NCI-H1048 (cell line): Measurements from ENCODE around the gene TPM1.
"Not testable (repeated sequence)": the region's sequence is repeated elsewhere in the genome, so short reads cannot be mapped to it uniquely, and the experiment has no call there.

ENCODE experiments used
- DNase-seq: peaks from one replicate; lab custom pipeline; 2025; lab: John Stamatoyannopoulos, UW

The TPM1 gene

DNA sequence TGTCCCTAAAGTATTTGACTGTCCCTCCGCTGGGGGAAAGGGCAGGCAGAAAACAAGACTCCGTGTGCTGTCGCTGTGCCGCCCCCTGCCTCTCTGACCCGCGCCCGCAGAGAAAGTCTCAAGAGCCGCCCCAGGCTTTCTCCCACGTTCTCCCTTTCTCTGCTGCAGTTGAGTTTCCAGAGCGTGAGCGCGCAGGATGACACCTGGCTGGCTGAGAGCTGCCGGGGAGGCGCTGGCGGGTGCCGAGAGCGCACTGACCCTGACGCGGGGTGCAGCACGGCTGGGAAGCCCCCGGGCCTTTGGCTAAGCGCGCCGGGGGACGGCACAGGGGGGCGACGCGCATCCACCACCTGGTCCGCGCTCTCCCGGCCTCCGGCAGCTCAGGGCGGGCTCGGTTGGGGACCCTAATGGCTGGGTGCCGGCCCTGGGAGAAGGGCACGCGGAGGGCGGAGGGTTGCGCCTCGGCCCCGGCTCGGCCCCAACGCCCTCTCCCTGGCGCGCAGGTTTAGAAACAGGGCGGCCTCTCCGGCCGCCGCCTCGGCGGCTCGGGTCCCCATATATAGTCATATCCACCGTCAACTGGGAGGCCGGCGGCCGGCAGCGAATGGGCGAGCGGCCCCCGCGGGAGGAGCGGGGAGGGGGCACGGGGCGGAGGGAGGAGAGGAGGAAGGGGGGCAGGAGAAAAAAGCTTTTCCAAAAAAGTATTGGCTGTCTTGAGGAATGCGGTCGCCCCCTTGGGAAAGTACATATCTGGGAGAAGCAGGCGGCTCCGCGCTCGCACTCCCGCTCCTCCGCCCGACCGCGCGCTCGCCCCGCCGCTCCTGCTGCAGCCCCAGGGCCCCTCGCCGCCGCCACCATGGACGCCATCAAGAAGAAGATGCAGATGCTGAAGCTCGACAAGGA, at the start of gene TPM1:
Gene TPM1, plus strand, starts transcription at position 774 of the 903 bp plus-strand sequence. Its CDS starts 83 bp downstream, at position 857.
- no peak for DNase-seq

DNA sequence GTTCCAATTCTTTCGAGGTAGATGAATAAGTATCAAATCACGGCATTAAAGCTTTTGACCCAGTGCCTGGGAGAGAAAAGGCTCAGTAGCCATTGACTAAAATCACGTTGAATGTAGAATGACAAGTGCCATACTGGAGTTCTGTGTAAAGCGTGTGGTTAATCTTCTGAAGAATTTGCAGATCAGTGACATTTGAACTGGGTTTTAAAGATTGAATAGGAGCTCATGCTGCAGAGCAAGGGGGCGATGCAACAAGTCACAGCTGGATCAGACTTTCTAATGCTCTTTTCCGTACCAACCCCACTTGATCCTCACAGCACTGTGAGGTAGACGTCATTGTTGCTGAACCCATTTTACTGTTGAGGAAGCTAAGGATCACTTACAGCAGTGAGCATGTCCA, 49.5 kb upstream of the TPM1 start:
- DNase-seq: no peak

DNA sequence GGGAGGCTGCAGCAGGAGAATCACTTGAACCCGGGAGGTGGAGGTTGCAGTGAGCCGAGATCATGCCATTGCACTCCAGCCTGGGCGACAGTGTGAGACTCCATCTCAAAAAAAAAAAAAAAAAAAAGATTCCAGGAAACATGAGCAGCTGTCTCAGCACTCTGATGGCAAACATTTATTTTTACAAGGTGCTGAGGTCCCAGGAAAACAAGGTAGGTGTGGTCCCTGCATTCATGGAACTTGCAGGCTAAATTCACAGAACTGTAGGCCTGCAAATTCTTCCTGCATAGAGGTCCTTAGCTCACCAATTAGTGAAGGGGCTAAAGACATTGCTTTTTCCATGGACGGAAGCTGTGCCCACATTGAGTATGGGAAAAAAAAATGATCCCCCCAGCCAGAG, 48.9 kb upstream of the TPM1 start:
- not testable (repeated sequence) for DNase-seq

DNA sequence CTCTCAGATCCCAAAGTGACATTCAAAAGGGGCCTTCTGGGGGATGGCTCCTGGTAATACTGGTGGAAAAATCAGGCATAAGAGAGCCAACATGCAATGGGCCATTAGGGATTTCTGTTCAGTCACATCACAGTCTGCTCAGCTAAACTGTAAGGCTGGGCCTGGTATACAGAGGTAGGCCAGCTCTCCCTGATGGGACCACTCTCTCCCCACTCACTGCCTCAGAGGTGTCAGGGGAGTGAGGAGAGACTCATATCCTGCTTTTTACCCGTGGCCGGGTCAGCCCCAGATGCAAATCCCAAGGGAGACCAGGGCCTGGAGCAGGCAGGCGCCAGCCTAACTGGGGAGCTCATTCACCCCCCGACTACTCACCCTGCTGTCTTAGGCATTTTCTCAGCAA, 48.1 kb upstream of the TPM1 start:
- DNase-seq: no peak

DNA sequence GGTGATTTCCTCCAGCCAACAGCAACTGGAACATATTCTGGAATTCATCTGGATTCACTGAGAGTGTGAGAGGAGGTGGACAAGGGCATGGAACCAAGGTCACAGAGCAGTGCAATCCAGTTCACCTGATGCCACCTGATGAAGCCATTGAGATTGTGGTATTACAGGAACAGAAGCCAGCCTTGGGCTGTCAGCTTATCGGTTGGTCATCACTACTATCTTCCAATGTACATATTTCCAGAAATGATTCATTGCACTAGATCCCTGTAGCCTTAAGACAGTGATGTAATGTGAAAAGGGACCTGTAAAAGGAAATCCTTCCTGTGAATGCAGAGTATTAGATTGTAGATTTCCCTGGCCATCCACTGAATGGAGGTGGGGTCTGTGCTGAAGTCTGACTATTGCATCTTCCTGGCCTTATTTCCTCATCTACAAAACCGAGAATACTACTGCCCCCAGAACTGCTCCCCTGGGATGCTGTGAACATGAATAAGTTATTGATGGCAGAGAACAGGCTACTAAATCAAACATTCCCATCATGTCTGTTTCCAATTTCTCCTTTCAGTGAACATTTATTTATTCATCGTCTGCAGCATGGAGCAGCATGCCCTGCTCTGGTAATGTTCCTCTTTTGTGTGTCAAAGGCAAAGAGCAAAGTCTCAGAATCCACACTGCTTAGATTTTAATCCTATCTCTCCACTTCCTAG, 47.4 kb upstream of the TPM1 start:
- DNase-seq: no peak

DNA sequence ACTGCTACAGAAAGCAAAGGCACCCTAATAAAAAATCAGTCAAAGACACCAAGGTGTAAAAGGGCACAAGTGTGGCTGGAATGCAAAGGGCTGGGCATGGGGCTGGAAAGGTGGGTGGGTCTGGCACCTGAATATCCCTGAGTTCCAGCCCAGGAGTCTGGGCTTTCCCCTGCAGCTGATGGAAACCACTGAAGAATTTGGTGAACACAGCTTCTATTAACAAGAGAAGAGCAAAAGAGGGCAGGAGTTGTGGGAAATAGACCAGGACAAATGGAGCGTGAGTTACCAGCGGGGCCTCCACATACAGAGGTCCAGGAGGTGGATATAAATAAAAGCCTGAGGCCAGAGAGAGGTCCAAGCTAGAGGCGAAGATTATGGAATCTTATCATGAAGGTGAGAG, 45.1 kb upstream of the TPM1 start:
- no peak for DNase-seq

DNA sequence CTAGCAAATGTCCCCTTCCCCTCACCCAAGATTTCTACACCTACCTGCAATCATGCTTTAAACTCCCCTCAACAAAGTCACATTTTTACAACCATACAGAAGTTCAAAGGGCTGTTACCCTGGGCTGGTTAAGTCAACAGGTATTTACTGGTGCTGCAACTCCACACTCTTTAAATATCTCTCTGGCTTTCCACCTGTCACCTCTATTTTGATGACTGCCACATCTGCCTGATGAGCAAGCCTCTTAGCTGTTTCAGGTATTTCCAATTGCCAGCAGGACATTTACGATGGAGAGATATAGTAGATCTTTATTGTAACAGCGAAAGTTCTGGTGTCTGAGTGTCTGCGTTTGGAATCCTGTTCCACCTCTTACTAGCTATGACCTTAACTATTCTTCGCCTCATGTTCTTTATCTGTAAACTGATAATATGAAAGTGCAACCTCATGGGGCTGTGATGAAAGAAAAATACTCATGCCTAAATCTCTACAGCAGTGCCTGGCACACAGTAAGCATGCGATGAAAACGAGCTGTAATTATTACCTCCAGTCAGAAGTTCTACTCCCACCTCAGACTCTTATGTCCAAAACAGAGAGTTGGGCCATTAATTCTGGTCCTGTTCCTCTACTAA, 44.2 kb upstream of the TPM1 start:
- DNase-seq: no peak

DNA sequence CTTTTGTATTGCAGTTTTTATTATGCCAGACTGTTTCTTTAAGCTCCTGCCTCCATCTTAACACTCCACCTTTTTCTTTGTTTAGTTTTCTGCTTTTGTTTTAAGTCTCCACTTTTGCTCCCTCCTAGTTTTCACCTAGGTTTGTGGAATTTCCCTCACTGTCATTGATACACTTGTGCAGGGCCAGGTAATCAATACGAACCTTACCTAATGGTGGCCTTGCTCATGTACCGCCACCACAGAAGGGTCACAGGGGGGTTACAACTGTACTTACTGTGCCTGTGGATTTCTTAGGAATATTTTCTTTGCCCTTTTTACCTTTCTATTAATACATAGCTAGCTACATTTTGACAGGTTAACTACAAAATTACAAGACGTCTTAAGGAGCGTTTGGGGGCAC, 43.4 kb upstream of the TPM1 start:
- no peak for DNase-seq

DNA sequence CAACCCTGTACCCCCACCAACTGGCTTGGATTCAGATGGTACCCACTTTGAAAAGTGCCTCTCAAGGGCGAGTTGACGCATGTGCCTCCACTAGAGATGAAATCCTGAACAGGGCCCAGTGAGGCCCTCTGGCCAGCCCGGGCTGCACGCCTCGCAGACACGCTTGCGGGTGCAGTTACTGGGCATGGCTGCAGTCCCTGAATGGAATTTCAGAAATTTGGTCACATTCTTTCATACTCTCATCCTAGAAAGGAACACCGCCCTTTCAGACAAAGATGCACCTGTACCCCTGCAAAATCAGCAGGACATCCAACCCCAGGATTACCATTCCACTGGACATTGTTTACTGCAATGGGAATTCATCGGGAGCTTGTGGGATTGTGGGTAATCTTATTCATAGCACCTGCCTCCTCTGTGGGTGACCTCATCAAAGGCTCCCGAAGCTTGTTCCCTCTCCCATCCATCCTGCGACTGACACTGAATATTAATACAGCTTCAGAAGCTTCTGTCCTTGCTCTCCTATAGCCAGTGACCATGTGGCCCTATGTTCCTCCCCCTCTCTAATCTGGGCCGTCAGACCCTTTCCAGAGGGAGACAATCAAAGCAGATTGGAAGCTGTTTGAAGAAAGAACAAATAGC, 42.5 kb upstream of the TPM1 start:
- no peak for DNase-seq

DNA sequence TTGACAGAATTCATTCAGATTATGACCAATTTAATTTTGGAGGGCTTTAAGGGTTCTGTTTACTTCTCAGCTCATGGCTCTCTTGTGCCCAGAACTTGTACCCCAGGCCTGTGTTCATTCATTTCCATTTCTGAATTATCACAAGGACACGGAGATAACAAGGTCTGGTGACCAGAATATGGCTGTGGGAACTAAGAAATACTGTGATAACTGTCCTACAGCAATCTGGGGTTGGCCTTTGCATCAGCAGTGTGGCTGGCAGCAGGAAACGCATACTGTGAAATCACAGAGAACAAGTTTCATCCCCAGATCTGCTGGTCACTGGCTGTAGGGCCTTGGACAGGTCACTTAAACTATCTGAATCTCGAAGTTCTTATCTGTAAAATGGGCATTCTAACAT, 41.8 kb upstream of the TPM1 start:
- DNase-seq: no peak

DNA sequence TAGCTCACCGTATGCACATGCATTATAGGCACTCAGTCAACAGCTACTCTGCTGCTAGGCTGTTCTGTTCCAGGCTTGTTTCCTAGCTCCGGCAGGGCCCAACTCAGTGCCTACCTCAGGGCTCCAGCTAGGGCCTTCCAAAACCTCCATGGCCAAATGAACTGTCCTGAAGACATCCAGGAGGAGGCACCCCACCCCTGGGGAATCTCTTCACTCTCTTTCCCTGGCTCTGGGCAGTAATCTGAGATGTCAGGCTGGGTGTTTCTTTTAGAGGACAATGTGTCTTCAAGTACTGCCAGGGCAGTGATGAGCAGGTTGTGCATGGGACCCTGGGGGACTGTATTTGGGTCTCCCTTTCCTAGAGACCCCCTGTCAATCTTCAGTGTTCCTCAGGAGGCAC, 38.3 kb upstream of the TPM1 start:
- DNase-seq: no peak

DNA sequence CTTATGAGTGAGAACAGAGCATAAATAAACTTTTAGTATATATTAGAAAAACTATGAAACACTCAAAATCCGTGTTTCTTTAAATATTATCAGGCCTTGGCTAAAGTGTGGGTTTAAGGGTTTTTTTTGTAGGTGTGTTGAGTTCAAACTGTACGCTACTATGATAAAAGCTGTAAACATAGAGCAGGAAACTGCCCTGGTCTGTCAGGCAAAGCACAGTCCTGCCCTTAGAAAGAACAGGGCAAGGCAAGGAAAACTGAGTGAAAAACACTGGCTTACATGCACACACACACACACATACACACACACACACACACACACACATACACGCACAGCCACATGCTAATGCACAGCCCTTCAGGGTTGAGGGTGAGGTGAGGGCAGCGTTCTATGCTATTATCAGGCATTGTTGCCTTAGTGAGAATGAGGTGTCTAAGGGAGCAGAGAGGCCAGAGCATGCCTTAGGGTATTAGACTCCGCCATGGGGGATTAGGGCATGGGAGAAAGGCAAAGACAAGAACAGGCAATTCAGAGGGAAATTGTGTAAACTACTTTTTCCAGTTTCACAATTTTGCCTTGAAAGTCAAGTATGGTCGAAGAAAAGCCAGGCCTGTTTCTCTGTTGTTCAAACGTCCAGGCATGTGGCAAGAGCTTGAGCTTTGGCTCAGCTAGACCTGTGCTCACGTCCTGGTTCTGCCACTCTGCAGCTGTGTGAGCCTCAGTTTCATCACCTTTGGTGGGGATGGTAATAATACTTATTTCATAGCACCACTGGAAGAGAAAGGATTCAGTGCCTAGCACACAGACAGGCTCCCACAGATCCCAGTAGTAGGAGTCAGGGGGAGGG, 36.3 kb upstream of the TPM1 start:
- DNase-seq: no peak

DNA sequence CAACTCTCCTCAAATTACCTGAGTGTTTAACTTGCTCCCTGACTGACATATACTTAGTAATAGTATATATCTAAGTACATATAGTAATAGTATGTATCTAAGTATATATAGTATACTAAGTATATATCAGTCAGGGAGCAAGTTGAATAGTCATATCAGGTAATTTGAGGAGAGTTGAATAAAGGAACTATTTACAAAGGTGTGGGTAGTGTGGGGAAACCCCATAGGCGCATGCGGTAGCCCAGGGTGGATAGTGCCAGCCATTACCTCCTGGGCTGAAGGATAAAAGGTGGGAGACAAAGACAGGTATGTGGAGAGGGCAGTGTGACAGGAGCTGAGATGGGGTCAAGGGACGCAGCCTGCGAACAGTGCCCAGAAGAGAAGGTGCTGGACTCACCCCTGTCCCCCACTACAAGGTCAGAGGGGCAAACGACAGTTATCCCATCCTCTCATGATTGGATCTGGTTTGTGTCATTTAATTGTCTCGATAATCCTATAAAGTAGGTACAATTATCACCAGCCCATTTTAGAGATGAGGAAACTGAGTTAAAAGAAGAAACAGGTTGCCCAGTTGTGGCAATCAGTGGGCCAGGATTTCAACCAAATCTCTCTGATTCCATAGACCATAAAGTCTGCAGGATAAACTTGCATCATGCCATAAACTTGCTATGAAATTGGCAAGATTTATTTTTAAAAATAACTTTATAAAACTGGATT, 34.1 kb upstream of the TPM1 start:
- DNase-seq: no peak

DNA sequence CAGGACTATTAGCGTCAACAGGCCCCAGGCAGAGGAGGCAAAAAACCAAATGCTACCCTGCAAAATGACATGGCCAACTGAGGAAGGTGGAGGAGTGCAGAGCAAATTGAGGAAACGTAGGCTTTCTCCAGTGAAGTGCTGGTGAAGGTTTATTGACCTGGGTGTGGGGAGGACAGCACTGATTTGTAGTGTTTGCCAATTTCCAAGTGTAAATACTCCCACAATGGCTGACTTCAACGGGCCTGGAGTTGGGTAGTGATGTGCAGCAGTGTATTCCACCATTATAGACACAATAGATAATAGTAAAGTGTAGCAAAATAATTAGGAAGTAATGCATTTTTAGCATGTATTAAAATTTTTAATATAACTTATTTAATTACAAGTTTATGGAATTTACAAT, 32.2 kb upstream of the TPM1 start:
- DNase-seq: no peak

DNA sequence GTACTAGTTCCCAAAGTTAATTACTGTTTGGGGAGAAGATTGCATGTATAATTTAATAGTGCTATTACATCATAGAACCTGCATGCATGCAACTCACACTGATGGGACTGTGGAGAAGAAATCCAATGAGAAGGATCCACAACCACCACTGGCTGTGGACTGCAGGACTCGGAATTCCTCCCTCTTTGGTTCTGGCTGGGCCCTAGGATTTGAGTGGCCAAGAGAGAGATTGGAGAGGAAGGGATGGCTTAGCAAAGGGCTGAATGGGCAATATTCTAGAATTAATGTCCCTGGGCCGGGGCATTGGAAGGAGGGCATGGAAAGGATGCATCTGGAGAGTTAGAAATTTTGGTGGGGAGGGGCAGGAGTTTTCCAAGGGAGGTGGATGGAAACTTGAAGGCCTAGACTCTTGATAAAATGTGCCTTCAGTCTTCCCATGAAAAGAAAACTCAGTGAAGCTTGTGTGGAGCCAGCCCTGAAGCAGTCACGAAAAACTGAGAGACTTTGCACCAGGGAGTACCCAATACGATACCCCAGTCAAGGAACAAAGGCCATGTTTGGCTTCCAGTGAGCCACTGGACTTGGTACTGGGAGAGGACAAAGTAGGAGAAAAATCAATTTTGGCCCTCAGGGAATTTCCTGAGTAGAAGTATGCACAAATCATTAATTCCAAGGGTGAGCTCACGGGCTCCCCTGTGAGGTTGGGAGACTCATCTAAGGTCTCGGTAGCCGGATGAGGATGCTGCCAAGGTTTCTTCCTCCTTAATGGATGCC, 31.4 kb upstream of the TPM1 start:
- no peak for DNase-seq

DNA sequence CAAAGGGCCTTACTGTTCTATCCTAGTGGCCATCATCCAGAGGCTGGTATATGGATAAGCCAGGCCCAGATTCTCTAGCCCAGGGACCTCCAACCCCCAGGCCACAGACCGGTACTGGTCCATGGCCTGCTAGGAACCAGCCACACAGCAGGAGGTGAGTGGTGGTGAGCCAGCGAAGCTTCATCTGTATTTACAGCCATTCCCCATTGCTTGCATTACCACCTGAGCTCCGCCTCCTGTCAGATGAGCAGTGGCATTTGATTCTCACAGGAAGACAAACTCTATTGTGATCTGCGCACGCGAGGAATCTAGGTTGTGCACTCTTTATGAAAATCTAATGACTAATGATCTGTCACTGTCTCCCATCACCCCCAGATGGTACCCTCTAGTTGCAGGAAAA, 30.1 kb upstream of the TPM1 start:
- no peak for DNase-seq

DNA sequence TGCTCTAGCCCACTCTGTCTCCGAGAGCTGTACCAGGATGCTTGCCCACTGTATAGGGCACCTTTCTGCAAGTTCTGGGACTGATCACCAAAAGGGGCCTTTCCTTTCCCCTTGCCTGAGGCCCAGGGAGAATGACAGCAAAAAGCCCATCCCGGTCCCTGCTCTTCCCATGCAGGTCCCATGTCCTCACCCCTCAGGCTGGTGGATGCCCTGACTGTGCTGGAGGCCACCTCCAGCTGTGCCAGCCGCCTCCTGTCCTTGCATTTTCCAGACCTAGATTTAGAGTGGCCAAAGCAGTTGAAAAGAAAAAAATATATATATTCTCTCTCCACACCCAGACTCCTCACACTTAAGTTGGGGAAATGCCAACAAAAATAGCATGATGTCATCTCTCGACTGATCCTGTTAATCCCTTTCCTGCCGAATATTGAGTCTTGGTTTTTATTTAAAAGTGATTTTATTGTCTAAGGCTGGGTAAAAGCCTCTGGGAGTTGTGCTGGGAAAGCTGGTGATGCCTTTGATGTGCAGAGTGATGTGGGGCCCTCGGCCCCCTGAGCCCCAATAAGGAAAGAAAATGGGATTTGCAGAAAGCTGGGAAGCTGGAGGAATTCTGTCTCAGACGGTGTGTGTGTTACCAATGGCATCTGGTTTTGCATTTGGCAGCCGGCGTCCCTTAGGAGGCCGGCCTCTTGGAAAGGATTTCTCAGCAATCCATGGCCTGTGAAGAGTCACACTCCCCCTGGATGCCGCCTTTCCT, 29.3 kb upstream of the TPM1 start:
- DNase-seq: no peak

DNA sequence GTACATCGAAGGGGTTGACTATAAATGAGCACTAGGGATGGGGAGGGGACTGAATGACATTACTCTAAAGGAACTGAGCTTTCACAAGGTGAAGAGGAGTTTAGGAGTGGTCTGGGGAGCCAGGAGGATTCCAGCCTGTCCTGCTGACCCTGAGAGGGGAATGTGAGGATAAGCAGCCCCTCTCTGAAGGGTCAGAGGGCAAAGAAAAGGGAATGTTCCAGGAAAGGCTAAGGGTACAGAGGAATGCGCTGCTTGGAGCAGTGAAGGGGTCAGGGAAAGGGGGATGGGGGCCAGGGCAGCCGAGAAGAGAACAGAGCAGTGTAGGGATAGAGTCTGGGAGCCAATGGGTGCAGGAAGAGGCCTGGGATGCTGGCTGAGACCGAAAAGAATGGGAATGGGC, 28.0 kb upstream of the TPM1 start:
- DNase-seq: no peak

DNA sequence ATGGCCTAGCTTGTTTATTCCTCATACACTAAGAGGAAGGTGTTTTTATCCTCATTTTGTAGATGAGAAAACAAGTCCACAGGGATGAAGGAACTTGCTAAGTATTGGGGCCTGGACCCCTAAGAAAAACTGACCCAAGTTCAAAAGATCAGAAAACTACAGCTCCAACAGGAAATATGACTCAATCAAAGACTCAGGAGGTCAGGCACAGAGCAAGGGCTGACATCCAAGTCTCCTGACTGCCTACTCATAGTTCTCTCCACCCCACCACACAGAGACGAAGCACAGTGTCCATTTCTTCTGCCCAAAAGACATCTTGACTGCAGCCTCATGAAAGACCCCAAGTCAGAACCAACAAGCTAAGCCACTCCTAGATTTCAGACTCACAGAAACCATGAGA, 26.9 kb upstream of the TPM1 start:
- no peak for DNase-seq
